Measurements from ENCODE around the gene SPRY2. TPM values are rescaled to one million over a fixed set of nuclear protein-coding genes. Genes with fewer than 3 reads are reported as not detected.

The SPRY2 gene
- total RNA-seq, 1 donor from 2014 or later = 52.0 TPM

DNA sequence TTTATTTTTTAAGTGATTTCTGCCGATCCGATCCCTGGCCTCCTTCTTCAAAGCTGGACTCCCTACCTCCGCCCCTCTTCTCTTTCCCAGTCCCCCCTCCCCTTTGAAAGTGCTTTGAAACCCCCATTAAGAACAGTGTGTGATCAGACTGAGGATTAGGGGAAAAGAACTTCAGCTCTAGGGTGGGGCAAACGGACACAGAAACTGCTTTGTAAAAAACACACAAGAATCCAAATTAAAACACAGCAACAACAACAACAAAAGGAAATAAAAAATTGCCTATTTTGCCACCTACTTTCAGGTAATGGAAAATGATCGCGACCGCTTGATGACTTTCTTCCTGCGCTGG, 1.4 kb downstream of the SPRY2 start:
- Mint-ChIP-seq H3K9me3 (ENCODE audit: unreplicated experiment) (no peaks in the 10 kb centered on the region), H3K27me3 (ENCODE audit: unreplicated experiment) (no peaks in the 10 kb centered on the region), H3K36me3 (ENCODE audit: unreplicated experiment) (peaks cover 19% of the 10 kb centered on the region), H3K4me3 (ENCODE audit: unreplicated experiment) (no peak overlapping the region), H3K4me1 (ENCODE audit: unreplicated experiment) (peaks cover 40% of the 10 kb centered on the region), H3K27ac (ENCODE audit: unreplicated experiment) (no peak overlapping the region)
- TF ChIP-seq, protein P1, sequence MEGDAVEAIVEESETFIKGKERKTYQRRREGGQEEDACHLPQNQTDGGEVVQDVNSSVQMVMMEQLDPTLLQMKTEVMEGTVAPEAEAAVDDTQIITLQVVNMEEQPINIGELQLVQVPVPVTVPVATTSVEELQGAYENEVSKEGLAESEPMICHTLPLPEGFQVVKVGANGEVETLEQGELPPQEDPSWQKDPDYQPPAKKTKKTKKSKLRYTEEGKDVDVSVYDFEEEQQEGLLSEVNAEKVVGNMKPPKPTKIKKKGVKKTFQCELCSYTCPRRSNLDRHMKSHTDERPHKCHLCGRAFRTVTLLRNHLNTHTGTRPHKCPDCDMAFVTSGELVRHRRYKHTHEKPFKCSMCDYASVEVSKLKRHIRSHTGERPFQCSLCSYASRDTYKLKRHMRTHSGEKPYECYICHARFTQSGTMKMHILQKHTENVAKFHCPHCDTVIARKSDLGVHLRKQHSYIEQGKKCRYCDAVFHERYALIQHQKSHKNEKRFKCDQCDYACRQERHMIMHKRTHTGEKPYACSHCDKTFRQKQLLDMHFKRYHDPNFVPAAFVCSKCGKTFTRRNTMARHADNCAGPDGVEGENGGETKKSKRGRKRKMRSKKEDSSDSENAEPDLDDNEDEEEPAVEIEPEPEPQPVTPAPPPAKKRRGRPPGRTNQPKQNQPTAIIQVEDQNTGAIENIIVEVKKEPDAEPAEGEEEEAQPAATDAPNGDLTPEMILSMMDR (IDR thresholded peaks at IDR 0.05) = no peak
- DNase-seq (ENCODE audit: extremely low spot score, unreplicated experiment) = no peak

GRCh38 chr13:80338781-80339562, 2.0 kb downstream of the SPRY2 start:
- no peaks in the 10 kb centered on the region for H3K27me3 Mint-ChIP-seq (ENCODE audit: unreplicated experiment)
- peaks cover 44% of the 10 kb centered on the region for H3K4me1 Mint-ChIP-seq (ENCODE audit: unreplicated experiment)
- peaks cover 24% of the 10 kb centered on the region for H3K36me3 Mint-ChIP-seq (ENCODE audit: unreplicated experiment)
- no peaks in the 10 kb centered on the region for H3K9me3 Mint-ChIP-seq (ENCODE audit: unreplicated experiment)
- peak; percentile 88 for DNase-seq (ENCODE audit: extremely low spot score, unreplicated experiment)
- no peak overlapping the region for H3K4me3 Mint-ChIP-seq (ENCODE audit: unreplicated experiment)
- TF ChIP-seq, protein P1 (IDR thresholded peaks at IDR 0.05) = peak; percentile 37
- no peak overlapping the region for H3K27ac Mint-ChIP-seq (ENCODE audit: unreplicated experiment)

GRCh38 chr13:80337288-80338081, 3.4 kb downstream of the SPRY2 start:
- DNase-seq (ENCODE audit: extremely low spot score, unreplicated experiment) = no peak
- H3K9me3 Mint-ChIP-seq (ENCODE audit: unreplicated experiment) = no peaks in the 10 kb centered on the region
- H3K4me1 Mint-ChIP-seq (ENCODE audit: unreplicated experiment) = peaks cover 33% of the 10 kb centered on the region
- no peak overlapping the region for H3K27ac Mint-ChIP-seq (ENCODE audit: unreplicated experiment)
- H3K4me3 Mint-ChIP-seq (ENCODE audit: unreplicated experiment) = no peak overlapping the region
- H3K27me3 Mint-ChIP-seq (ENCODE audit: unreplicated experiment) = no peaks in the 10 kb centered on the region
- TF ChIP-seq, protein P1 (IDR thresholded peaks at IDR 0.05) = no peak
- H3K36me3 Mint-ChIP-seq (ENCODE audit: unreplicated experiment) = peaks cover 26% of the 10 kb centered on the region

GRCh38 chr13:80336776-80337287, 4.1 kb downstream of the SPRY2 start:
- H3K4me3 Mint-ChIP-seq (ENCODE audit: unreplicated experiment) = no peak overlapping the region

More at GRCh38 chr13:80336776-80337287, 4.1 kb downstream of the SPRY2 start:
- TF ChIP-seq, protein P1 (IDR thresholded peaks at IDR 0.05) = no peak
- H3K36me3 Mint-ChIP-seq (ENCODE audit: unreplicated experiment) = peaks cover 32% of the 10 kb centered on the region
- peaks cover 34% of the 10 kb centered on the region for H3K4me1 Mint-ChIP-seq (ENCODE audit: unreplicated experiment)
- no peak for DNase-seq (ENCODE audit: extremely low spot score, unreplicated experiment)
- no peak overlapping the region for H3K27ac Mint-ChIP-seq (ENCODE audit: unreplicated experiment)
- no peaks in the 10 kb centered on the region for H3K27me3 Mint-ChIP-seq (ENCODE audit: unreplicated experiment)
- H3K9me3 Mint-ChIP-seq (ENCODE audit: unreplicated experiment) = no peaks in the 10 kb centered on the region
